GM23248 (cell line): ENCODE data around the gene TPCN2. TPM values are rescaled to one million over a fixed set of nuclear protein-coding genes. Genes with fewer than 3 reads are reported as not detected.

Experiments used
- DNase-seq: peaks from one replicate; pipeline ENCODE4 v3.0.0-alpha.2; 2015
- H2AFZ ChIP-seq: fragments of 200-600 bp; sonication (generic); 2 replicates; pipeline ENCODE4 v1.6.1; 2016; ENCODE audit warnings: antibody characterized with exemption
- H3F3A ChIP-seq: fragments of 200-600 bp; sonication (generic); 2 replicates; pipeline ENCODE4 v1.6.1; 2016; ENCODE audit warnings: mild to moderate bottlenecking, antibody characterized with exemption, mixed run types; ENCODE audit not compliant: insufficient read depth
- H3K27ac ChIP-seq: fragments of 200-600 bp; sonication (generic); 2 replicates; pipeline ENCODE4 v1.5.1; 2016; ENCODE audit warnings: mild to moderate bottlenecking
- H3K27me3 ChIP-seq: fragments of 200-600 bp; sonication (generic); replicated peaks from 2 replicates; pipeline ENCODE4 v1.6.1; 2016; ENCODE audit warnings: mild to moderate bottlenecking; ENCODE audit not compliant: insufficient read depth
- H3K36me3 ChIP-seq: fragments of 200-600 bp; sonication (generic); 2 replicates; pipeline ENCODE4 v1.6.1; 2016; ENCODE audit warnings: low read depth, mild to moderate bottlenecking
- H3K4me1 ChIP-seq: fragments of 200-600 bp; sonication (generic); 2 replicates; pipeline ENCODE4 v1.6.1; 2016; ENCODE audit warnings: mild to moderate bottlenecking; ENCODE audit not compliant: insufficient read depth
- H3K4me2 ChIP-seq: fragments of 200-600 bp; sonication (generic); one replicate; pipeline ENCODE4 v1.6.1; 2016; ENCODE audit warnings: mild to moderate bottlenecking; ENCODE audit not compliant: unreplicated experiment
- H3K4me3 ChIP-seq: fragments of 200-600 bp; sonication (generic); 2 replicates; pipeline ENCODE4 v1.5.1; 2016; ENCODE audit warnings: mild to moderate bottlenecking
- H3K79me2 ChIP-seq: fragments of 200-600 bp; sonication (generic); 2 replicates; pipeline ENCODE4 v1.6.1; 2016; ENCODE audit warnings: mild to moderate bottlenecking; ENCODE audit not compliant: insufficient read depth
- H3K9ac ChIP-seq: fragments of 200-600 bp; sonication (generic); 2 replicates; pipeline ENCODE4 v1.6.1; 2016; ENCODE audit warnings: mild to moderate bottlenecking
- H3K9me2 ChIP-seq: fragments of 200-600 bp; sonication (generic); 2 replicates; pipeline ENCODE4 v1.6.1; 2016; ENCODE audit warnings: mixed run types, mild to moderate bottlenecking, moderate library complexity; ENCODE audit not compliant: insufficient read depth
- H3K9me3 ChIP-seq: fragments of 200-600 bp; sonication (generic); one replicate; pipeline ENCODE4 v1.6.1; 2017; ENCODE audit warnings: low read depth
- H4K20me1 ChIP-seq: fragments of 200-600 bp; sonication (generic); 2 replicates; pipeline ENCODE4 v1.6.0; 2016; ENCODE audit not compliant: insufficient read depth
- EZH2 ChIP-seq: fragments of 200-600 bp; sonication (generic); IDR thresholded peaks from 2 replicates; pipeline ENCODE4 v1.6.1; 2018; ENCODE audit warnings: antibody characterized with exemption, mild to moderate bottlenecking; ENCODE audit not compliant: insufficient read depth, poor library complexity, severe bottlenecking
- EZH2phosphoT487 ChIP-seq: fragments of 200-600 bp; sonication (generic); IDR thresholded peaks from 2 replicates; pipeline ENCODE4 v1.6.1; 2018; ENCODE audit warnings: antibody characterized with exemption, moderate library complexity, mild to moderate bottlenecking, low read depth; ENCODE audit not compliant: insufficient read depth
- WGBS, 2 experiments: methylation state at CpG; one replicate each; pipeline ENCODE4 v1.1.6; 2015 to 2017; ENCODE audit warnings: low lambda C conversion rate in 2 of 2, low coverage in 1 of 2; ENCODE audit errors: missing lambda C conversion rate in 2 of 2; 5-methylcytosine and 5-hydroxymethylcytosine counted together
- in situ Hi-C: fragments of 300-500 bp; cut with MboI; formaldehyde crosslinking; loops from 2 replicates; pipeline ENCODE4 v1.15.0; 2020
- polyA plus RNA-seq: library from polyadenylated mRNA; unstranded; fragments of >200 nt; fragmentation: Nextera tagmentation; extraction: Ambion mirVana; gene quantifications from 2 replicates; pipeline ENCODE4 v1.2.1, GENCODE V29; 2016
- total RNA-seq: library from RNA; depleted of rRNA; stranded (reverse); fragments of >200 nt; shearing (Covaris generic); gene quantifications from 2 replicates; pipeline ENCODE4 v1.2.3, GENCODE V29; 2014

TPCN2 gene
- total and polyA plus RNA-seq, 2 experiments from 2014 or later = 7.1 to 8.5 TPM

GRCh38 chr11:69062873-69063651 is 14.3 kb downstream of the TPCN2 start:
- H3F3A ChIP-seq = no peaks in the 10 kb centered on the region
- WGBS, 2 experiments = 83 to 84% methylated on average over 34 of the region's 34 CpGs
- in situ Hi-C loops = no loop called here
- no peaks in the 10 kb centered on the region for H3K27me3 ChIP-seq
- TF ChIP-seq EZH2 (no peak), EZH2phosphoT487 (no peak)
- H4K20me1 ChIP-seq = no peaks in the 10 kb centered on the region
- H3K9me2 ChIP-seq = no peaks in the 10 kb centered on the region
- H3K4me2 ChIP-seq = no peak overlapping the region
- no peak overlapping the region for H2AFZ ChIP-seq
- DNase-seq = no peak
- no peaks in the 10 kb centered on the region for H3K4me1 ChIP-seq
- no peak overlapping the region for H3K27ac ChIP-seq
- no peaks in the 10 kb centered on the region for H3K9me3 ChIP-seq
- H3K79me2 ChIP-seq = no peaks in the 10 kb centered on the region; the same call in 1 of the 2 replicates
- no peak overlapping the region for H3K4me3 ChIP-seq
- no peaks in the 10 kb centered on the region for H3K36me3 ChIP-seq
- no peak overlapping the region for H3K9ac ChIP-seq

GRCh38 chr11:69063652-69064260 is 15.0 kb downstream of the TPCN2 start:
- WGBS, 2 experiments = 87 to 92% methylated on average over 11 to 14 of the region's 14 CpGs
- no peaks in the 10 kb centered on the region for H3F3A ChIP-seq
- H3K4me3 ChIP-seq = no peak overlapping the region
- in situ Hi-C loops = no loop called here
- no peaks in the 10 kb centered on the region for H4K20me1 ChIP-seq
- no peak overlapping the region for H3K9ac ChIP-seq
- H3K27me3 ChIP-seq = no peaks in the 10 kb centered on the region
- H3K4me1 ChIP-seq = no peaks in the 10 kb centered on the region
- no peaks in the 10 kb centered on the region; the same call in 1 of the 2 replicates for H3K79me2 ChIP-seq
- H3K27ac ChIP-seq = no peak overlapping the region
- TF ChIP-seq EZH2 = no peak
- TF ChIP-seq EZH2phosphoT487 = no peak
- H3K4me2 ChIP-seq = no peak overlapping the region
- H3K9me2 ChIP-seq = no peaks in the 10 kb centered on the region
- H3K36me3 ChIP-seq = no peaks in the 10 kb centered on the region
- H3K9me3 ChIP-seq = no peaks in the 10 kb centered on the region
- no peak for DNase-seq
- H2AFZ ChIP-seq = no peak overlapping the region

DNA sequence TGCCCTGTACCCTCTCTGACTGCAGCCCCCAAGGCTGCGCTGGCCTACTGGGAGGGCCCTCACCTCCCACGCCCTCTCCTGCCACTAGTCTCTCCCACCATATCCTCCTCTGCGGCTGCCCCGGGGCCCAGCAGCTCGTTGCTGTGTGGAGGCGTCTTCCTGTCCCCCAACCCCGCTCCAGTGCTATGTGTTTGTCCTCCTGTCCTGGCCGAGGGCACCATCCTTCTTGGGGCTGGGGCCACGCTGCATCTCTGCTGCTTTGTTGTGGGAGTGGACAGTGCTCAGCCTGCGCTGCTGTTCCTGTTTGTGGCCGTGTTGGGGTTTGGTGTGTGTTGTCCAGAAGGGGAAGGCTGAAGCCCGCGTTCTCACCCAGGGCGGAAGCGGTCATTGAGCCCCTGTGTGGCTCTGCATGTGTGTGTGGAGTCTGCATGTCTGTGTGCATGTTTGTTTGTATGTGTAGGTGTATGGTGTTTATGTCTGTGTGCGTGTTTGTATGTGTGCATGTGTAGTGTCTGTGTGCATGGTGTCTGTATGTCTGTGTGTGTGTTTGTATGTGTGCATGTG is 15.7 kb downstream of the TPCN2 start:
- Histone ChIP-seq H3K9me2 (no peaks in the 10 kb centered on the region), H3K79me2 (no peaks in the 10 kb centered on the region; the same call in 1 of the 2 replicates), H3K4me1 (no peaks in the 10 kb centered on the region), H4K20me1 (no peaks in the 10 kb centered on the region), H3K9ac (no peak overlapping the region), H3F3A (no peaks in the 10 kb centered on the region), H2AFZ (no peak overlapping the region), H3K4me3 (no peak overlapping the region), H3K36me3 (no peaks in the 10 kb centered on the region), H3K27me3 (no peaks in the 10 kb centered on the region), H3K9me3 (no peaks in the 10 kb centered on the region), H3K4me2 (no peak overlapping the region), H3K27ac (no peak overlapping the region)
- TF ChIP-seq EZH2phosphoT487 (no peak), EZH2 (no peak)
- DNase-seq = no peak
- in situ Hi-C loops = no loop called here
- WGBS, 2 experiments = 93 to 96% methylated on average over 14 to 16 of the region's 16 CpGs

GRCh38 chr11:69065147-69065710 is 16.5 kb downstream of the TPCN2 start:
- WGBS, 2 experiments = 89 to 90% methylated on average over 19 of the region's 19 CpGs
- no peak overlapping the region for H2AFZ ChIP-seq

More at GRCh38 chr11:69065147-69065710, 16.5 kb downstream of the TPCN2 start:
- Histone ChIP-seq H3K9me3 (no peaks in the 10 kb centered on the region), H3F3A (no peaks in the 10 kb centered on the region), H3K4me3 (no peak overlapping the region), H3K27ac (no peak overlapping the region), H3K9me2 (no peaks in the 10 kb centered on the region), H3K79me2 (no peaks in the 10 kb centered on the region; the same call in 1 of the 2 replicates), H4K20me1 (no peaks in the 10 kb centered on the region), H3K4me1 (no peaks in the 10 kb centered on the region), H3K36me3 (no peaks in the 10 kb centered on the region), H3K9ac (no peak overlapping the region), H3K27me3 (no peaks in the 10 kb centered on the region), H3K4me2 (no peak overlapping the region)
- no peak for DNase-seq
- no peak for TF ChIP-seq EZH2
- in situ Hi-C loops = no loop called here
